GM18873 (cell line): ENCODE measurements around the gene AGBL1.
"Not testable (repeated sequence)": the region's sequence is repeated elsewhere in the genome, so short reads cannot be mapped to it uniquely, and the experiment has no call there.

Experiments used
- ATAC-seq: cut with Tn5 transposase; IDR thresholded peaks from one replicate; pipeline ENCODE4 v1.9.1; 2021; ENCODE audit warnings: mild to moderate bottlenecking, moderate library complexity, moderate number of reproducible peaks; ENCODE audit not compliant: unreplicated experiment, low FRiP score

The AGBL1 gene

GRCh38 chr15:86377914-86378313, 298.2 kb downstream of the AGBL1 start:
- ATAC-seq = no peak

GRCh38 chr15:86382341-86382740, 302.7 kb downstream of the AGBL1 start:
- ATAC-seq = no peak

GRCh38 chr15:86383611-86384010, 303.9 kb downstream of the AGBL1 start:
- ATAC-seq = no peak

GRCh38 chr15:86384186-86384585, 304.5 kb downstream of the AGBL1 start:
- ATAC-seq = no peak

GRCh38 chr15:86392296-86392695, 312.6 kb downstream of the AGBL1 start:
- ATAC-seq = no peak

GRCh38 chr15:86392874-86393273, 313.2 kb downstream of the AGBL1 start:
- no peak for ATAC-seq

GRCh38 chr15:86394866-86395265, 315.2 kb downstream of the AGBL1 start:
- no peak for ATAC-seq

- no peak for ATAC-seq
Observed at GRCh38 chr15:86399041-86399954, 319.6 kb downstream of the AGBL1 start.

GRCh38 chr15:86403221-86403620, 323.6 kb downstream of the AGBL1 start:
- no peak for ATAC-seq

- ATAC-seq = no peak
Observed at GRCh38 chr15:86403914-86404583, 324.4 kb downstream of the AGBL1 start.

GRCh38 chr15:86408261-86408660, 328.6 kb downstream of the AGBL1 start:
- no peak for ATAC-seq

GRCh38 chr15:86411916-86412315, 332.2 kb downstream of the AGBL1 start:
- ATAC-seq = no peak

- ATAC-seq = no peak
Observed at GRCh38 chr15:86413191-86413590, 333.5 kb downstream of the AGBL1 start.

- no peak for ATAC-seq
Observed at GRCh38 chr15:86425746-86426145, 346.1 kb downstream of the AGBL1 start.

GRCh38 chr15:86432861-86433260, 353.2 kb downstream of the AGBL1 start:
- ATAC-seq = no peak

GRCh38 chr15:86433983-86434382, 354.3 kb downstream of the AGBL1 start:
- ATAC-seq = no peak

GRCh38 chr15:86439614-86440013, 359.9 kb downstream of the AGBL1 start:
- ATAC-seq = no peak

- no peak for ATAC-seq
Observed at GRCh38 chr15:86444527-86444926, 364.9 kb downstream of the AGBL1 start.

GRCh38 chr15:86445579-86446252, 366.0 kb downstream of the AGBL1 start:
- no peak for ATAC-seq

- no peak for ATAC-seq
Observed at GRCh38 chr15:86446253-86446640, 366.6 kb downstream of the AGBL1 start.

- not testable (repeated sequence) for ATAC-seq
Observed at GRCh38 chr15:86465470-86466039, 385.9 kb downstream of the AGBL1 start.
